Astrocyte of the spinal cord (primary cell): ENCODE data around the gene MARK2.

ENCODE experiments used
- DNase-seq: peaks from one replicate; pipeline ENCODE4 v3.0.0; 2011; ENCODE audit warnings: low read depth, low spot score
- H3K4me3 ChIP-seq: 2 replicates; pipeline ENCODE4 v1.5.1; 2011; ENCODE audit warnings: low read depth, mild to moderate bottlenecking, low read length, moderate library complexity
- in situ Hi-C: cut with HindIII; loops from 2 replicates; pipeline ENCODE4 v1.10.0; 2017; ENCODE audit warnings: low sequenced_read_pairs
- TF ChIP-seq, protein P1 (sequence below): IDR thresholded peaks from 2 replicates; pipeline ENCODE4 v1.5.1; 2012; ENCODE audit warnings: low read depth, mild to moderate bottlenecking, low read length, inconsistent platforms

The MARK2 gene

DNA sequence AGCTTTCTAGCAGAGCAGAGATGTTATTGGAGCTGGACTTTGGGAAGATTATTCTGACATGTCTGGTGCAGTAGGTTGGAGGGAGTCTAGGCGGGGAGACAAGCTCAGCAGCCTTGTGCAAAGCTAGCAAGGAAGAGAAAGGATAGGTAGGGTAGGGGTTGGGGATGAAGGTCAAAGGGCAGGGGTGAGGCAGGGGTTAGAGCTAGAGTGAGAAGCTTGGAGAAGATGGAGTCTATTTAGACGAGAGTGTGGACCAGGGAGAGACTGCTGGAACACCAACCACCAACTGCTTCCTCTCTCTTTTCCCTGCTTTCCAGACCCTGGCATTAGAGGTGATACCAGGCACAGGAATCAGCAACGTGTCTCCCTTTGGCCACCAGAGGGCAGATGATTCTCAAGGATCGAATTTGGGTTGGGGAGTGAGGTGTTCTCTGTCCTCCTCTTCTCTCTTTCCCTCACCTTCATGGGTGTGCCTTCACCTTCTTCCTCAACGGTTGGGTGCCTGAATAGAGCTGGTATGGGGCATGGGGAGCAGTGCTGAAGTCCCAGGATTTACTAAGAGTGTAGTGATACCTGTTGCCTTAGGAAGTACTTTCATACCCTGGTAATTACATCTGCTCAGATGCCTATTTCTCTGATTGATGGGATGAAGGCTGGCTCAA, 1.8 kb upstream of the MARK2 start:
- DNase-seq: peak; percentile 64
- in situ Hi-C loops: loop anchor here (10.0 kb wide), 1 partner anchor 58 kb away; no protein-coding TSS in a partner anchor
- no peak overlapping the region for H3K4me3 ChIP-seq
- TF ChIP-seq, protein P1, sequence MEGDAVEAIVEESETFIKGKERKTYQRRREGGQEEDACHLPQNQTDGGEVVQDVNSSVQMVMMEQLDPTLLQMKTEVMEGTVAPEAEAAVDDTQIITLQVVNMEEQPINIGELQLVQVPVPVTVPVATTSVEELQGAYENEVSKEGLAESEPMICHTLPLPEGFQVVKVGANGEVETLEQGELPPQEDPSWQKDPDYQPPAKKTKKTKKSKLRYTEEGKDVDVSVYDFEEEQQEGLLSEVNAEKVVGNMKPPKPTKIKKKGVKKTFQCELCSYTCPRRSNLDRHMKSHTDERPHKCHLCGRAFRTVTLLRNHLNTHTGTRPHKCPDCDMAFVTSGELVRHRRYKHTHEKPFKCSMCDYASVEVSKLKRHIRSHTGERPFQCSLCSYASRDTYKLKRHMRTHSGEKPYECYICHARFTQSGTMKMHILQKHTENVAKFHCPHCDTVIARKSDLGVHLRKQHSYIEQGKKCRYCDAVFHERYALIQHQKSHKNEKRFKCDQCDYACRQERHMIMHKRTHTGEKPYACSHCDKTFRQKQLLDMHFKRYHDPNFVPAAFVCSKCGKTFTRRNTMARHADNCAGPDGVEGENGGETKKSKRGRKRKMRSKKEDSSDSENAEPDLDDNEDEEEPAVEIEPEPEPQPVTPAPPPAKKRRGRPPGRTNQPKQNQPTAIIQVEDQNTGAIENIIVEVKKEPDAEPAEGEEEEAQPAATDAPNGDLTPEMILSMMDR: peak; percentile 88

DNA sequence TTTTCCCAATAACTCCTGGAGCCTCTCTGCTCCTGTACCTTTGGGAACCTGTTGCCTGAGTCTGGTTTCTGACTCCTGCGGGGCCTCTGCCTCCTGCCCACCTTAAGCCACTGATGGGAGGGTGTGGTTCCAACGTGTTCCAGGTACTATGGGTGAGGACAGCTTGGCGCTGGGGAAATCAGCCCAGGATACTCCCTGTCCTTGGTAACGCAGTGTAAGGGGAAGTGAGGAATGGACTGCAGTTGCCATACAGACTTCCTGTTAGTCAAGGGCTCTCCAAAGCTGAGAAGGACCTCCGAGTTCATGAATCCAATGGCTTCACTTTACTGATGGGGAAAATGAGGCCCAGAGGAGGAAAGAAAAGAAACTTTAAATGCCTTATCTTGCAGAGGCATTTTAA, 1.2 kb upstream of the MARK2 start:
- TF ChIP-seq, protein P1: no peak
- no peak overlapping the region for H3K4me3 ChIP-seq
- in situ Hi-C loops: loop anchor here (10.0 kb wide), 1 partner anchor 57 kb away; no protein-coding TSS in a partner anchor
- no peak for DNase-seq

DNA sequence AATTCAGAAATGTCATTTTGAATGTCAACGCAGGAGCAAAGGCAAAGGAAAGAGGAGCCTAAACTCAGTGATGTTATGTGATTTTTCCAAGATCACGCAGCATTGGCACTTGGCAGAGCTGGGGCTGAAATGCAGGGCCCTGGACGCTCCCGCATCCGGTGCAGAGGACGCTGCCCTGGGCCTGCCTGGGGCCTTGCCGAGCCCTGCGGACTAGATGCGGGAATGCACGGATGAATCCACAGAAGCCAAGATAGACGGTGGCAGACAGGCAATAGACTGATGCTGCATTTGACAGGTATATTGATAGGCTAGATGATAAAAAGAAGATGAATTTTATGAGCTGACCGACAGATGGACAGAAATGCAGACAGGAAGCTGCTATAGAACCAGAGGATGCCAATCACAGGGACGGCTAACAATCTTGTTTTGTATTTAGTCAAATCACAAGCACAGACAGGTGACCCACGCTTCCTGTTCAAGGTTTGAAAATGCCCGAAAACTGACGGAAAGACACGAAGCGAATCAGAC, 696 bp upstream of the MARK2 start:
- in situ Hi-C loops: loop anchor here (10.0 kb wide), 1 partner anchor 57 kb away; no protein-coding TSS in a partner anchor
- H3K4me3 ChIP-seq: peak overlapping the region; percentile 37
- no peak for DNase-seq
- TF ChIP-seq, protein P1: no peak

DNA sequence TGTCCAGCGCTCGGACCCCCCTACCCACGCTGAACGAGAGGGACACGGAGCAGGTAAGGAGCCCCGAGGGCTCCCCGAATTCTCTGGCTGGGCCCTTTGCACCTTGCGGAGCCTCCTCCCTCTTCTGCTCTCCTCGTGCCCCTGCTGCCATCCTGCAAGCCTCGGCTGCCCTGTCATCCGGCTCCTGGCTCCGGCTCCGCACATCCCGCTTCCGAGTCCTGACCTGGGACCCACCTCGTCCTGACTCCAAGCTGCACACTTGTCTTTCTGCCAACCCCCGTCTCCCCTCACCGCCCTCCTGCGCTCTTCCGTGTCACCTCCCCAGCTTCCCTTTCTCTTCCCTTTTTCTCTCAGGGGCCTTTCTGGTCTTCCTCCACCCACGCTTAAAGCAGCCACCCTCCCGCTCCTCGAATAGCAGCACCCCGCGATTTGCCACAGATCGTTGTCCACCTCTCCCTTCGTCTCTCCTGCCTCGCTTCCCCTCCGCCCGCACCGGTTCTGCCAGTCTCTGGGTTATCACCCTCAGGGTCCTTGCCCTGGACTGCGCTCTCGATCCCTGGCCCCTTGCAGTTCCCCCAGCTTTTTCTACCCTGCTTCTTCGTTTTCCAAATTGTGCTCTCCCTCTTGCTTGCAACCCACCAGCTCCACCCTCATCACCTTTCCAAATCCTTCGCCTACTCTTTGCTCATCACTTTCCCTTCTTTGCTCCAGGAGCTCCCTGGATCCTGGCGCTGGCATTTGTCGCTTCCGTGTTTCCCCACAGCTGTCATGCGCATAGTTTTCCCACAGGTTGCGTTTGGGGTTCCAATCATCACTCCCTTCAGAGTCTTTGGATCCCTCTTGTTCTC, 822 bp downstream of the MARK2 start:
- DNase-seq: no peak
- peak overlapping the region; percentile 91 for H3K4me3 ChIP-seq
- in situ Hi-C loops: loop anchor here (10.0 kb wide), 1 partner anchor 55 kb away; no protein-coding TSS in a partner anchor
- TF ChIP-seq, protein P1: no peak

DNA sequence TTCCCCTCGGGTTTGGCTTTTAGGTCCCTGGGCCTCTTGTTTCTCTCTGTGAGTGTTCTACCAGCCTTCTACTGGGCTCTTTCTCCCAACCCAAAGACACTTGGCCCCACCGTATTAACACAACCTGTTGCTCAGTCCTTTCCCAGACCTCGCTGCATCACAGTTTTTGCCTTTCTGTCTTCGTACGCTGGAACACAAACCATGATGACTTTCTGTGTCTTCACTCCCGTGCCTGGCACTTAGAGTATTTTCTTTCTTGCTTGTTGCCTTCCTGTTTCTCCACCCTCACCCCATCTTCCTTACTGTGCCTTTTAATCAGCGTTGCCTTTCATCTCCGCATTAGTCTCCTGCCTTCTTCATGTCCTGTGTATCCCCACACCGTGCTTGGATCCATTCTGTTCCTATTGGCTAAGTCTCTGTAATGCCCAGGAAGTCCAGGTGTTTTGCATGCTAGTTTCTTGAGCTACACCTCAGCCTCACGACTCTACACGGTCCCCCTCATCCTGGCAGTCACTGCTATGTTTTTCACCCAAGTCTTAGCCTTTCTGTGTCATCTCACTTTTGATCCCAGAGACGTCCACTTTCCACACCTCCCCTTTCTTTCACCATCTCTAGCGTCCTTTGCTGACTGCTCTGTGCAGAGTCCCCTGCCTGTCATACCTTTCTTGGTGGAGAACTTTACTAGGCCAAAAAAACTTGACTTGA, 1.6 kb downstream of the MARK2 start:
- TF ChIP-seq, protein P1: no peak
- peak overlapping the region; percentile 91 for H3K4me3 ChIP-seq
- in situ Hi-C loops: no loop called here
- peak; percentile 3 for DNase-seq

DNA sequence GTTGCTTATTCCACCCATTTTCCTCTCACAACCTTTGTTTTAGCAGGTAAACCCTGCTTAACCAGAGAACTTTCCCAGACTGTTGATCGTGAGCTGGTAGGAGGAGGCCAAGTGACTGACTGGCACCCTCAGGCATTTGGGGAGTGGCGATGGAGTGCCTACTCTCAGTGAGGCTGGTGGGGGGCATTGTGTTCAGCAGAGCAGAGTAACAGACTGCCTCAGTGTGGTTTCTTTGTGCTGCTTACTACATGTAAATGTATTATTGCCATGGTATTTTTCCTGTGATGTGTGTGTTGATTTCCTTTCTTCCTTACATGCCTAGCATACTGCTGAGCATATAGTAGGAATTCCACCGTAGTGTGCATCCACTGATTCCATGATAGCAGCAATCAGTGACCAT, 2.6 kb downstream of the MARK2 start:
- in situ Hi-C loops: no loop called here
- peak; percentile 58 for DNase-seq

More for the DNA sequence above, 2.6 kb downstream of the MARK2 start:
- H3K4me3 ChIP-seq: peak overlapping the region; percentile 91
- TF ChIP-seq, protein P1: no peak
